WTC11 (cell line): ENCODE results near the gene UGCG.

Source experiments
- CDX4 ChIP-seq: fragments of 250-450 bp; sonication (Bioruptor Pico); IDR thresholded peaks from 2 replicates; pipeline ENCODE4 v1.9.0; 2021; ENCODE audit warnings: moderate library complexity, mild to moderate bottlenecking, inconsistent platforms, borderline replicate concordance
- HMGA2 ChIP-seq: fragments of 250-450 bp; sonication (Bioruptor Pico); IDR thresholded peaks from 2 replicates; pipeline ENCODE4 v1.4.0; 2021; ENCODE audit warnings: mild to moderate bottlenecking, moderate library complexity
- HMGXB4 ChIP-seq: sonication (generic); formaldehyde crosslinking; IDR thresholded peaks from 2 replicates; pipeline ENCODE4 v1.8.1; 2023; ENCODE audit warnings: mild to moderate bottlenecking, moderate library complexity, missing genetic modification reagents
- TEAD4 ChIP-seq: sonication (generic); formaldehyde crosslinking; IDR thresholded peaks from 2 replicates; pipeline ENCODE4 v1.8.0; 2022; ENCODE audit warnings: mild to moderate bottlenecking, missing genetic modification reagents
- TF ChIP-seq, protein P1 (sequence below): sonication (generic); formaldehyde crosslinking; IDR thresholded peaks from 2 replicates; pipeline ENCODE4 v1.8.0; 2023; ENCODE audit warnings: mild to moderate bottlenecking, missing genetic modification reagents
- TF ChIP-seq, protein P2 (sequence below): fragments of 200-600 bp; IDR thresholded peaks from 2 replicates; pipeline ENCODE4 v1.8.0; 2022; ENCODE audit warnings: antibody characterized with exemption

DNA sequence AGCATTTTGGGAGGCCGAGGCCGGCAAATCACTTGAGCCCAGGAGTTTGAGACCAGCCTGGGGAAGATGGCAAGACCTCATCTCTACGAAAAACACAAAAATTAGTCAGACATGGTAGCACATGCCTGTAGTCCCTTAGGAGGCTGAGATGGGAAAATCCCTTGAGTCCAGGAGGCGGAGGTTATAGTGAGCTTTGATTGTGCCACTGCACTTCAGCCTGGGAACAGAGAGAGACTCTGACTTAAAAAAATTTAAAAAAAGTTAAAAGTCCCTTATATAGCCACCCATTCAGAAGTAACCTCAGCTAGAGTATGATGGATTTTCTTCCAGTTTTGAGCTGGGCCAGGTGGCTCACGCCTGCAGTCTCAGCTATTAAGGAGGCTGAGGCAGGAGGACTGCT, 72.4 kb downstream of the UGCG start:
- no peak for TF ChIP-seq HMGA2 (CRISPR knock-in tag)
- no peak for TF ChIP-seq HMGXB4 (CRISPR knock-in tag)
- TF ChIP-seq CDX4 (CRISPR knock-in tag) = no peak
- TF ChIP-seq, protein P1, sequence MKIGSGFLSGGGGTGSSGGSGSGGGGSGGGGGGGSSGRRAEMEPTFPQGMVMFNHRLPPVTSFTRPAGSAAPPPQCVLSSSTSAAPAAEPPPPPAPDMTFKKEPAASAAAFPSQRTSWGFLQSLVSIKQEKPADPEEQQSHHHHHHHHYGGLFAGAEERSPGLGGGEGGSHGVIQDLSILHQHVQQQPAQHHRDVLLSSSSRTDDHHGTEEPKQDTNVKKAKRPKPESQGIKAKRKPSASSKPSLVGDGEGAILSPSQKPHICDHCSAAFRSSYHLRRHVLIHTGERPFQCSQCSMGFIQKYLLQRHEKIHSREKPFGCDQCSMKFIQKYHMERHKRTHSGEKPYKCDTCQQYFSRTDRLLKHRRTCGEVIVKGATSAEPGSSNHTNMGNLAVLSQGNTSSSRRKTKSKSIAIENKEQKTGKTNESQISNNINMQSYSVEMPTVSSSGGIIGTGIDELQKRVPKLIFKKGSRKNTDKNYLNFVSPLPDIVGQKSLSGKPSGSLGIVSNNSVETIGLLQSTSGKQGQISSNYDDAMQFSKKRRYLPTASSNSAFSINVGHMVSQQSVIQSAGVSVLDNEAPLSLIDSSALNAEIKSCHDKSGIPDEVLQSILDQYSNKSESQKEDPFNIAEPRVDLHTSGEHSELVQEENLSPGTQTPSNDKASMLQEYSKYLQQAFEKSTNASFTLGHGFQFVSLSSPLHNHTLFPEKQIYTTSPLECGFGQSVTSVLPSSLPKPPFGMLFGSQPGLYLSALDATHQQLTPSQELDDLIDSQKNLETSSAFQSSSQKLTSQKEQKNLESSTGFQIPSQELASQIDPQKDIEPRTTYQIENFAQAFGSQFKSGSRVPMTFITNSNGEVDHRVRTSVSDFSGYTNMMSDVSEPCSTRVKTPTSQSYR = no peak
- TF ChIP-seq TEAD4 (CRISPR knock-in tag) = no peak
- TF ChIP-seq, protein P2, sequence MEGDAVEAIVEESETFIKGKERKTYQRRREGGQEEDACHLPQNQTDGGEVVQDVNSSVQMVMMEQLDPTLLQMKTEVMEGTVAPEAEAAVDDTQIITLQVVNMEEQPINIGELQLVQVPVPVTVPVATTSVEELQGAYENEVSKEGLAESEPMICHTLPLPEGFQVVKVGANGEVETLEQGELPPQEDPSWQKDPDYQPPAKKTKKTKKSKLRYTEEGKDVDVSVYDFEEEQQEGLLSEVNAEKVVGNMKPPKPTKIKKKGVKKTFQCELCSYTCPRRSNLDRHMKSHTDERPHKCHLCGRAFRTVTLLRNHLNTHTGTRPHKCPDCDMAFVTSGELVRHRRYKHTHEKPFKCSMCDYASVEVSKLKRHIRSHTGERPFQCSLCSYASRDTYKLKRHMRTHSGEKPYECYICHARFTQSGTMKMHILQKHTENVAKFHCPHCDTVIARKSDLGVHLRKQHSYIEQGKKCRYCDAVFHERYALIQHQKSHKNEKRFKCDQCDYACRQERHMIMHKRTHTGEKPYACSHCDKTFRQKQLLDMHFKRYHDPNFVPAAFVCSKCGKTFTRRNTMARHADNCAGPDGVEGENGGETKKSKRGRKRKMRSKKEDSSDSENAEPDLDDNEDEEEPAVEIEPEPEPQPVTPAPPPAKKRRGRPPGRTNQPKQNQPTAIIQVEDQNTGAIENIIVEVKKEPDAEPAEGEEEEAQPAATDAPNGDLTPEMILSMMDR = no peak
